Esophagus mucosa (tissue), 1 donor: Measurements from ENCODE around the gene EIF4E1B. TPM values are rescaled to one million over a fixed set of nuclear protein-coding genes. Genes with fewer than 3 reads are reported as not detected.
A peak's percentile ranks its signal among the peaks of the same experiment; 100 is the strongest.

Source experiments
- ATAC-seq: fragments of 200-7000 bp; cut with Tn5 transposase; one replicate; pipeline ENCODE4 v1.9.1; 2020
- total RNA-seq: library from RNA; stranded (reverse); gene quantifications from one replicate; pipeline ENCODE4 v1.2.4, GENCODE V29; 2023
- donor health status: DM: yes; HTN: yes; CAD: no.

Gene EIF4E1B
- total RNA-seq, 1 donor from 2014 or later, result not detected

GRCh38 chr5:176692839-176693476 lies 62.5 kb downstream of the EIF4E1B start:
- ATAC-seq, result peak; percentile 63

- no peak for ATAC-seq
These were observed 63.0 kb downstream of the EIF4E1B start for GRCh38 chr5:176693477-176693851.

GRCh38 chr5:176694146-176694545 lies 63.7 kb downstream of the EIF4E1B start:
- no peak for ATAC-seq

GRCh38 chr5:176694631-176695030 lies 64.2 kb downstream of the EIF4E1B start:
- no peak for ATAC-seq

- ATAC-seq, result no peak
These were observed 64.6 kb downstream of the EIF4E1B start for GRCh38 chr5:176695073-176695472.

Other genes starting within 250 kb of the EIF4E1B start
- gene NOP16, start 242.1 kb upstream of the EIF4E1B start, total RNA-seq, result 39.5 TPM
- gene HIGD2A, start 241.9 kb upstream of the EIF4E1B start, total RNA-seq, result 101 TPM
- gene CLTB, start 214.1 kb upstream of the EIF4E1B start, total RNA-seq, result 266 TPM
- gene FAF2, start 182.3 kb upstream of the EIF4E1B start, total RNA-seq, result 24.2 TPM
- 22.0 TPM for gene RNF44, start 93.3 kb upstream of the EIF4E1B start, total RNA-seq
- gene CDHR2, start 81.3 kb upstream of the EIF4E1B start, total RNA-seq, result not detected
- 1.9 TPM for gene GPRIN1, start 20.5 kb upstream of the EIF4E1B start, total RNA-seq
- not detected for gene SNCB, start 141 bp upstream of the EIF4E1B start, total RNA-seq
- gene TSPAN17, start 16.8 kb downstream of the EIF4E1B start, total RNA-seq, result 24.0 TPM
- not detected for gene UNC5A, start 179.9 kb downstream of the EIF4E1B start, total RNA-seq